Activated CD4-positive, alpha-beta T cell treated with anti-CD3 and anti-CD28 coated beads, Interleukin-2, amount 10 ng/mL, durations not matched to agents 7 days and 5 days (primary cell): Measurements from ENCODE around the gene PTPRN2. TPM values are rescaled to one million over a fixed set of nuclear protein-coding genes. Genes with fewer than 3 reads are reported as not detected.
"Not testable (repeated sequence)": the region's sequence is repeated elsewhere in the genome, so short reads cannot be mapped to it uniquely, and the experiment has no call there.

Source experiments
- CTCF ChIA-PET: fragments of 350-600 bp; sonication (Branson Sonifier 250); formaldehyde crosslinking; loops from one replicate; lab custom pipeline; 2021; ENCODE audit warnings: antibody characterized with exemption; lab: Charles Lee
- POLR2A ChIA-PET: fragments of 350-600 bp; sonication (Branson Sonifier 250); formaldehyde crosslinking; loops from one replicate; lab custom pipeline; 2021; ENCODE audit warnings: antibody characterized with exemption; lab: Charles Lee
- DNase-seq: peaks from one replicate; pipeline ENCODE4 v3.0.0-alpha.2; 2020
- H3K27ac Mint-ChIP-seq: one replicate; pipeline ENCODE4 v1.8.0; 2021; ENCODE audit warnings: mild to moderate bottlenecking, moderate library complexity, mixed read lengths
- H3K27me3 Mint-ChIP-seq: one replicate; pipeline ENCODE4 v1.8.0; 2021; ENCODE audit warnings: mixed read lengths
- H3K36me3 Mint-ChIP-seq: one replicate; pipeline ENCODE4 v1.8.0; 2021; ENCODE audit warnings: low read depth, mixed read lengths
- H3K4me1 Mint-ChIP-seq: one replicate; pipeline ENCODE4 v1.8.0; 2021; ENCODE audit warnings: mixed read lengths
- H3K4me3 Mint-ChIP-seq: one replicate; pipeline ENCODE4 v1.8.0; 2021; ENCODE audit warnings: mild to moderate bottlenecking, moderate library complexity, mixed read lengths
- H3K9me3 Mint-ChIP-seq: one replicate; pipeline ENCODE4 v1.8.0; 2021; ENCODE audit warnings: mixed read lengths
- total RNA-seq, 2 experiments: library from RNA; stranded (reverse); gene quantifications; one replicate each; pipeline ENCODE4 v1.2.3, GENCODE V29; 2021

Gene PTPRN2
- total RNA-seq, 2 experiments from 2014 or later = 2.6 to 2.7 TPM

GRCh38 chr7:158209435-158209834 is 378.2 kb downstream of the PTPRN2 start:
- CTCF ChIA-PET = interaction anchor here (0.6 kb wide), 1 partner anchor 169 kb away, joined by 5 read pairs; no protein-coding TSS in a partner anchor
- POLR2A ChIA-PET = no interaction called here
- Mint-ChIP-seq H3K27ac (no peak overlapping the region), H3K27me3 (no peaks in the 10 kb centered on the region), H3K4me1 (no peaks in the 10 kb centered on the region), H3K4me3 (no peak overlapping the region), H3K9me3 (peaks cover 2% of the 10 kb centered on the region), H3K36me3 (no peaks in the 10 kb centered on the region)
- no peak for DNase-seq

DNA sequence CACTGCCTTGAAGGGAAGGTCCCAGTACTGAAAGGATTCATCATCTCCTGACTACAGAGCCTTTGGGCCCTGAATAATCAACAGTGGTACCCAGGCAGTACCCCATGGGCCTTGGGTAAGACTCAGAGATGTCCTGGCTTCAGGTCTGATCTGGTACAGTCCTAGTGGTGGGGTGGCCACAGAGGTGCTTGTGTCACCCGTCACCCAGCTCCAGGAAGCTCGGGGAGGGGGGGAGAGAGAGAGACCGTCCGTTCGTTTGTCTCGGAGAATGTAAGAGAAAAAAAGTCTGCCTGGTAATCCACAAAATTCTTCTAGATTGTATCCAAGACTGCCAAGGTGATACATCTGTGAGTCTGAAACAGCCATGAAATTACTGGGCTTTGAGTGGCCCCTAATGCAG is 381.3 kb downstream of the PTPRN2 start:
- Mint-ChIP-seq H3K9me3 (peaks cover 2% of the 10 kb centered on the region), H3K27ac (no peak overlapping the region), H3K4me1 (no peaks in the 10 kb centered on the region), H3K36me3 (no peaks in the 10 kb centered on the region), H3K27me3 (peaks cover 2% of the 10 kb centered on the region), H3K4me3 (no peak overlapping the region)
- ChIA-PET POLR2A (no interaction called here), CTCF (no interaction called here)
- no peak for DNase-seq

DNA sequence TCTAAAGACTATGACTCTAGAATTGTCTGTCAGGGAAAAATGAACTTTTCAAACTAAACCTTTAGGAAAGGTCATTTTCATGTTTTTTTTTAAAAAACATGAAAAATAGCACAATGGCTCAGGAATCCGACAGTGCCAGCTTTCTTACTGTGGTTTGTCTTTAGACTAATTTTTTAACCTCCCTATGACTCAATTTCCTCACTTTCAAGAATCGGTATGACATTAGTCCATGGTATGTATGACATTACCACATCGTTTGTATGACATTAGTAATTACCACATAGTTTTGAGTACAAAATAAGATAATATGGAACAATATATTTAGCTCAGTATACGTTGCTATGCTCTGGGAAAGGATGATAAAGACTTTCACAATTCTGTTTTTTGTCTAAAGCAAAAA is 383.2 kb downstream of the PTPRN2 start:
- Mint-ChIP-seq H3K27ac (no peak overlapping the region), H3K4me1 (no peaks in the 10 kb centered on the region), H3K4me3 (no peak overlapping the region), H3K9me3 (no peaks in the 10 kb centered on the region), H3K27me3 (peaks cover 2% of the 10 kb centered on the region), H3K36me3 (no peaks in the 10 kb centered on the region)
- CTCF ChIA-PET = no interaction called here
- DNase-seq = no peak
- POLR2A ChIA-PET = no interaction called here

DNA sequence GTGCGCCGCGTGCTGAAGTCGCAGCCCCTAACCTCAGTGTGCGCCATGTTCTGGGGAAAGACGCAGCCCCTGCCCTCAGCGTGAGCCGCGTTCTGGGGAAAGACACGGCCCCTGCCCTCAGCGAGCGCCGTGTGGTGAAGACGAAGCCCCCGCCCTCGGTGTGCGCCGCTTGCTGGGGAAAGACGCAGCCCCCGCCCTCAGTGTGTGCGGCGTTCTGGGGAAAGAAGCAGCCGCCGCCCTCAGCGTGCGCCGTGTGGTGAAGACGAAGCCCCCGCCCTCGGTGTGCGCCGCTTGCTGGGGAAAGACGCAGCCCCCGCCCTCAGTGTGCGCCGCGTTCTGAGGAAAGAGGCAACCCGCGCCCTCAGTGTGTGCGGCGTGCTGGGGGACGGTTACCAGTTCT is 383.7 kb downstream of the PTPRN2 start:
- DNase-seq, H3K27ac Mint-ChIP-seq, POLR2A ChIA-PET, H3K4me1 Mint-ChIP-seq, H3K9me3 Mint-ChIP-seq, H3K27me3 Mint-ChIP-seq, CTCF ChIA-PET, H3K4me3 Mint-ChIP-seq, H3K36me3 Mint-ChIP-seq: not testable (repeated sequence)

GRCh38 chr7:158194365-158194900 is 393.2 kb downstream of the PTPRN2 start:
- CTCF ChIA-PET = interaction anchor here (0.6 kb wide), 1 partner anchor 126 kb away, joined by 3 read pairs; no protein-coding TSS in a partner anchor
- Mint-ChIP-seq H3K27me3 (no peaks in the 10 kb centered on the region), H3K36me3 (no peaks in the 10 kb centered on the region), H3K27ac (no peak overlapping the region), H3K9me3 (peaks cover 21% of the 10 kb centered on the region), H3K4me3 (no peak overlapping the region), H3K4me1 (no peaks in the 10 kb centered on the region)
- DNase-seq = no peak
- POLR2A ChIA-PET = no interaction called here

- POLR2A ChIA-PET = no interaction called here
- Mint-ChIP-seq H3K27ac (no peak overlapping the region), H3K9me3 (peaks cover 19% of the 10 kb centered on the region), H3K27me3 (no peaks in the 10 kb centered on the region), H3K4me1 (no peaks in the 10 kb centered on the region), H3K36me3 (no peaks in the 10 kb centered on the region), H3K4me3 (no peak overlapping the region)
- CTCF ChIA-PET = interaction anchor here (0.6 kb wide), 1 partner anchor 127 kb away, joined by 3 read pairs; no protein-coding TSS in a partner anchor
- no peak for DNase-seq
These were observed 394.2 kb downstream of the PTPRN2 start for GRCh38 chr7:158193446-158193845.

- CTCF ChIA-PET = no interaction called here
- POLR2A ChIA-PET = no interaction called here
- H3K9me3 Mint-ChIP-seq = peaks cover 15% of the 10 kb centered on the region
- no peaks in the 10 kb centered on the region for H3K27me3 Mint-ChIP-seq
- no peaks in the 10 kb centered on the region for H3K4me1 Mint-ChIP-seq
- no peak overlapping the region for H3K4me3 Mint-ChIP-seq
- no peak overlapping the region for H3K27ac Mint-ChIP-seq
- no peaks in the 10 kb centered on the region for H3K36me3 Mint-ChIP-seq
- DNase-seq = no peak
These were observed 394.7 kb downstream of the PTPRN2 start for GRCh38 chr7:158192956-158193355.

GRCh38 chr7:158192184-158192835 is 395.3 kb downstream of the PTPRN2 start:
- Mint-ChIP-seq H3K27ac (no peak overlapping the region), H3K9me3 (peaks cover 15% of the 10 kb centered on the region), H3K27me3 (no peaks in the 10 kb centered on the region), H3K36me3 (no peaks in the 10 kb centered on the region), H3K4me3 (no peak overlapping the region), H3K4me1 (no peaks in the 10 kb centered on the region)
- no peak for DNase-seq
- CTCF ChIA-PET = no interaction called here
- POLR2A ChIA-PET = no interaction called here

- H3K27me3 Mint-ChIP-seq = no peaks in the 10 kb centered on the region
These were observed 396.0 kb downstream of the PTPRN2 start for GRCh38 chr7:158191671-158192070.

GRCh38 chr7:158190756-158191155 is 396.9 kb downstream of the PTPRN2 start:
- no peak overlapping the region for H3K27ac Mint-ChIP-seq
- no peaks in the 10 kb centered on the region for H3K36me3 Mint-ChIP-seq
- H3K4me3 Mint-ChIP-seq = no peak overlapping the region
- no peaks in the 10 kb centered on the region for H3K4me1 Mint-ChIP-seq
- no peak for DNase-seq
- no peaks in the 10 kb centered on the region for H3K27me3 Mint-ChIP-seq
- ChIA-PET POLR2A (no interaction called here), CTCF (no interaction called here)
- peaks cover 8% of the 10 kb centered on the region for H3K9me3 Mint-ChIP-seq

More at GRCh38 chr7:158191671-158192070, 396.0 kb downstream of the PTPRN2 start:
- CTCF ChIA-PET = no interaction called here
- no peaks in the 10 kb centered on the region for H3K4me1 Mint-ChIP-seq
- peaks cover 14% of the 10 kb centered on the region for H3K9me3 Mint-ChIP-seq
- no peaks in the 10 kb centered on the region for H3K36me3 Mint-ChIP-seq
- DNase-seq = no peak
- POLR2A ChIA-PET = no interaction called here
- H3K4me3 Mint-ChIP-seq = no peak overlapping the region
- no peak overlapping the region for H3K27ac Mint-ChIP-seq

- no peak overlapping the region for H3K4me3 Mint-ChIP-seq
- no peaks in the 10 kb centered on the region for H3K36me3 Mint-ChIP-seq
- ChIA-PET CTCF (no interaction called here), POLR2A (no interaction called here)
- no peak for DNase-seq
- no peak overlapping the region for H3K27ac Mint-ChIP-seq
- peaks cover 3% of the 10 kb centered on the region for H3K9me3 Mint-ChIP-seq
- H3K27me3 Mint-ChIP-seq = no peaks in the 10 kb centered on the region
- no peaks in the 10 kb centered on the region for H3K4me1 Mint-ChIP-seq
These were observed 398.9 kb downstream of the PTPRN2 start for GRCh38 chr7:158188676-158189075.

DNA sequence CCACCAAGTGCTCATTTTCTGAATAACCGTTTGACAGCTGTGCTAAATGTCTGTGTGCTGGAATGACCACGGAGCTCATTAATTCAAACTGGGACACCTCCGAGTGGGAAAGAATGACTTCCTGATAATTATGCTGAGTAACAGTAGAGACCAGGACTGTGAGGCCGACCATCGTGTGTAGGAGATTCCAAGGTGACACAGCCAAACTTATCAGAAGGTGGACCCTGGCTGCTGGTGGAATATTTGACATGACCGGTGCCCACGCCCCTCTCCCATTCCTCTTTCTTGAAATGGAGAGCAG is 400.0 kb downstream of the PTPRN2 start:
- peaks cover 7% of the 10 kb centered on the region for H3K9me3 Mint-ChIP-seq
- CTCF ChIA-PET = no interaction called here
- H3K36me3 Mint-ChIP-seq = no peaks in the 10 kb centered on the region
- no peak overlapping the region for H3K4me3 Mint-ChIP-seq
- no peak overlapping the region for H3K27ac Mint-ChIP-seq
- H3K27me3 Mint-ChIP-seq = no peaks in the 10 kb centered on the region
- POLR2A ChIA-PET = no interaction called here
- no peaks in the 10 kb centered on the region for H3K4me1 Mint-ChIP-seq
- no peak for DNase-seq

DNA sequence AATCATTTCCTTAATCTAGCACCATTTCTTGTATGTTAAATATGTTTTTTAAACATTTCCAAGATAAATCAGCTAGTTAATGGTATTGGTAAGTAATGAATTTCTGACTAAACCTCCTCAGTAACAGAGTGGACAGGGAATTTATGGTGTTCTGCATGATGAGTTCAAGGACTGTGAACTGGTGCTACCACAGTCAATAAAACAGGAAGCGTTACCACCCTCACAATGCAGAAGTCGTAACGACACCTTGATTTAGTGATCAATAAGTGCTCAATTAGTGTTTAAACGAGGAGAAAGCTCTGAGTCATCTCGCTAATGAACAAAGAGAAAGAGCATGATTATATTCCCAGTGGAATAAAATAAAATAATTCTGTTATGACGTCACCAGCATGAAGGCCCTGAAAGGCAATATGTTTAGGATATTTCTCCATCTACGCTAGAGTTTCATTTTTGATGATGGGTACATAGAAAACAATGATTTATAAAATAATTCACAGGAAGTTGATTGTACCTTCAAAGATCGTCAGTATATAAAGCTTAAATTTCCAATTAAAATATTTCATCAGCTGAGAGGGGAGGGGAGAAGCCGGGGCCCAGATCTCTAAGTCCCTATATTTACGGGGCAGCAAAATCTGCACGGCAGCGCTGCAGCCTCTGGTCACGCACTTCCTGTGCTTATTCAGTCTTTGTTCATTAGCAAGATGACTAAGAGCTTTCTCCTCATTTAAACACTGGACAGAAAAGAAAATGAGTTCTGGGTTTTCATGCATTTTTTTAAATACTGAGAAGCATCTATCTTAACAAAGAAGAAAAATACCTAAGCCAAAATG is 400.5 kb downstream of the PTPRN2 start:
- Mint-ChIP-seq H3K36me3 (no peaks in the 10 kb centered on the region), H3K4me3 (no peak overlapping the region), H3K27ac (no peak overlapping the region), H3K27me3 (peaks cover 3% of the 10 kb centered on the region), H3K9me3 (peaks cover 11% of the 10 kb centered on the region), H3K4me1 (no peaks in the 10 kb centered on the region)
- DNase-seq = no peak
- POLR2A ChIA-PET = no interaction called here
- CTCF ChIA-PET = no interaction called here
